SK-N-SH (cell line): ENCODE results near the gene SALL3. TPM values are rescaled to one million over a fixed set of nuclear protein-coding genes. Genes with fewer than 3 reads are reported as not detected.
"Not testable (repeated sequence)": the region's sequence is repeated elsewhere in the genome, so short reads cannot be mapped to it uniquely, and the experiment has no call there.

ENCODE experiments used
- CTCF ChIA-PET: fragments of 300-600, 350-600 bp; formaldehyde crosslinking; extraction: SDS; loops from one replicate; lab custom pipeline; 2021; lab: Yijun Ruan, JAX
- POLR2A ChIA-PET: fragments of 350-600 bp; sonication (Branson Sonifier 250); formaldehyde crosslinking; extraction: SDS; loops from one replicate; lab custom pipeline; 2020; ENCODE audit warnings: antibody characterized with exemption, inconsistent platforms; lab: Yijun Ruan, JAX
- DNase-seq: peaks from one replicate; pipeline ENCODE4 v3.0.0; 2012
- H2AFZ ChIP-seq: fragments of 200-600 bp; sonication (generic); 2 replicates; pipeline ENCODE4 v1.8.1; 2016; ENCODE audit warnings: antibody characterized with exemption, mild to moderate bottlenecking, low read depth
- H3F3A ChIP-seq: fragments of 200-600 bp; sonication (generic); replicated peaks from 2 replicates; pipeline ENCODE3; 2016; ENCODE audit warnings: antibody characterized with exemption, mild to moderate bottlenecking; ENCODE audit not compliant: insufficient read depth
- H3K27ac ChIP-seq, 2 experiments: fragments of 200-500 bp in 1 of 2; fragments of 200-600 bp in 1 of 2; sonication (Bioruptor generic) in 1 of 2; sonication (generic), shearing (Covaris generic) in 1 of 2; 2 replicates each; pipeline versions ENCODE4 v1.5.1 to v1.6.1; 2014 to 2016; ENCODE audit warnings: low read depth in 2 of 2, inconsistent platforms in 1 of 2, low read length in 1 of 2, mild to moderate bottlenecking in 1 of 2, mixed read lengths in 1 of 2
- H3K27me3 ChIP-seq: fragments of 200-600 bp; sonication (generic), shearing (Covaris generic); 2 replicates; pipeline ENCODE4 v1.6.1; 2016; ENCODE audit warnings: mixed run types; ENCODE audit not compliant: insufficient read depth
- H3K36me3 ChIP-seq, 2 experiments: fragments of 200-500 bp in 1 of 2; fragments of 200-600 bp in 1 of 2; sonication (Bioruptor generic) in 1 of 2; sonication (generic) in 1 of 2; replicated peaks in 1 of 2; 2 replicates each; pipeline versions ENCODE3 to v1.5.1; 2014 to 2016; ENCODE audit warnings: low read length in 1 of 2, mild to moderate bottlenecking in 1 of 2; ENCODE audit not compliant: insufficient read depth in 2 of 2, control insufficient read depth in 1 of 2
- H3K4me1 ChIP-seq, 2 experiments: fragments of 200-500 bp in 1 of 2; fragments of 200-600 bp in 1 of 2; sonication (Bioruptor generic) in 1 of 2; sonication (generic), shearing (Covaris generic) in 1 of 2; 2 replicates each; pipeline versions ENCODE4 v1.5.1 to v1.6.1; 2014 to 2016; ENCODE audit warnings: low read depth in 1 of 2, low read length in 1 of 2, mixed run types in 1 of 2; ENCODE audit not compliant: insufficient read depth in 2 of 2, control insufficient read depth in 1 of 2
- H3K4me2 ChIP-seq: fragments of 200-600 bp; sonication (generic), shearing (Covaris generic); 2 replicates; pipeline ENCODE4 v1.6.1; 2017; ENCODE audit warnings: mixed run types
- H3K4me3 ChIP-seq, 2 experiments: fragments of 200-500 bp in 1 of 2; fragments of 200-600 bp in 1 of 2; sonication (Bioruptor generic) in 1 of 2; sonication (generic), shearing (Covaris generic) in 1 of 2; 2 replicates each; pipeline versions ENCODE4 v1.5.1 to v1.8.1; 2014 to 2016; ENCODE audit warnings: low read depth in 2 of 2, inconsistent platforms in 1 of 2, low read length in 1 of 2, mild to moderate bottlenecking in 1 of 2, mixed read lengths in 1 of 2, moderate library complexity in 1 of 2
- H3K79me2 ChIP-seq: fragments of 200-600 bp; sonication (generic); 2 replicates; pipeline ENCODE4 v1.8.1; 2017; ENCODE audit warnings: mild to moderate bottlenecking; ENCODE audit not compliant: insufficient read depth
- H3K9ac ChIP-seq: fragments of 200-600 bp; sonication (generic); 2 replicates; pipeline ENCODE4 v1.6.1; 2017; ENCODE audit warnings: mixed run types
- H3K9me2 ChIP-seq: fragments of 200-600 bp; sonication (generic); 2 replicates; pipeline ENCODE4 v1.6.1; 2017; ENCODE audit warnings: mixed run types
- H3K9me3 ChIP-seq: fragments of 200-600 bp; sonication (generic); 2 replicates; pipeline ENCODE4 v1.6.1; 2017; ENCODE audit warnings: mixed run types, mild to moderate bottlenecking, moderate library complexity
- H4K20me1 ChIP-seq: fragments of 200-600 bp; sonication (generic); 2 replicates; pipeline ENCODE4 v1.6.1; 2017; ENCODE audit warnings: mild to moderate bottlenecking, mixed run types; ENCODE audit not compliant: insufficient read depth
- CHD2 ChIP-seq: fragments of 150-350 bp; IDR thresholded peaks from 2 replicates; pipeline ENCODE4 v1.6.1; 2018; ENCODE audit warnings: low read length; ENCODE audit not compliant: partially characterized antibody
- EZH2phosphoT487 ChIP-seq: fragments of 200-600 bp; sonication (generic); IDR thresholded peaks from 2 replicates; pipeline ENCODE4 v1.6.1; 2017; ENCODE audit warnings: low read depth, mixed run types, mild to moderate bottlenecking, antibody characterized with exemption, moderate library complexity, borderline replicate concordance
- FOXM1 ChIP-seq: IDR thresholded peaks from 2 replicates; pipeline ENCODE4 v1.4.0; 2012; ENCODE audit warnings: low read depth, mild to moderate bottlenecking
- NFIC ChIP-seq: IDR thresholded peaks from 2 replicates; pipeline ENCODE4 v1.4.0; 2012; ENCODE audit warnings: borderline replicate concordance
- NRF1 ChIP-seq: IDR thresholded peaks from 2 replicates; pipeline ENCODE4 v1.6.1; 2012; ENCODE audit warnings: low read depth, mild to moderate bottlenecking, low read length
- POLR2AphosphoS5 ChIP-seq: IDR thresholded peaks from 2 replicates; pipeline ENCODE4 v1.6.1; 2012; ENCODE audit warnings: low read depth, low read length
- RFX5 ChIP-seq: IDR thresholded peaks from 2 replicates; pipeline ENCODE4 v1.6.1; 2012; ENCODE audit warnings: mild to moderate bottlenecking, improper control_type of control experiment, low read length
- RXRA ChIP-seq: IDR thresholded peaks from 2 replicates; pipeline ENCODE4 v1.4.0; 2012; ENCODE audit warnings: low read depth, mild to moderate bottlenecking, borderline replicate concordance
- TEAD4 ChIP-seq: IDR thresholded peaks from 2 replicates; pipeline ENCODE4 v1.4.0; 2012; ENCODE audit warnings: mild to moderate bottlenecking, borderline replicate concordance; ENCODE audit not compliant: insufficient read depth
- whole genome bisulfite sequencing: methylation state at CpG from one replicate; pipeline ENCODE4 v1.1.6; 2017; ENCODE audit warnings: low lambda C conversion rate; 5-methylcytosine and 5-hydroxymethylcytosine counted together
- polyA plus RNA-seq, 3 experiments: library from polyadenylated mRNA; depleted of rRNA; stranded (reverse); fragments of >200 nt; gene quantifications; 2 replicates each; pipeline ENCODE4 v1.2.3, GENCODE V29; 2012
- TF ChIP-seq, protein P1 (sequence below): fragments of 150-350 bp; IDR thresholded peaks from 2 replicates; pipeline ENCODE4 v1.6.1; 2017; ENCODE audit warnings: antibody characterized with exemption, low read length, low read depth, borderline replicate concordance
- TF ChIP-seq, protein P2 (sequence below): IDR thresholded peaks from 2 replicates; pipeline ENCODE4; 2012
- TF ChIP-seq, protein P3 (sequence below): fragments of 200-600 bp; sonication (generic); IDR thresholded peaks from 2 replicates; pipeline ENCODE4 v1.6.1; 2017; ENCODE audit warnings: antibody characterized with exemption, mild to moderate bottlenecking, moderate library complexity

SALL3 gene
- polyA plus RNA-seq, 1 of the 3 experiments (the other 2 are of a cell fraction): not detected

DNA sequence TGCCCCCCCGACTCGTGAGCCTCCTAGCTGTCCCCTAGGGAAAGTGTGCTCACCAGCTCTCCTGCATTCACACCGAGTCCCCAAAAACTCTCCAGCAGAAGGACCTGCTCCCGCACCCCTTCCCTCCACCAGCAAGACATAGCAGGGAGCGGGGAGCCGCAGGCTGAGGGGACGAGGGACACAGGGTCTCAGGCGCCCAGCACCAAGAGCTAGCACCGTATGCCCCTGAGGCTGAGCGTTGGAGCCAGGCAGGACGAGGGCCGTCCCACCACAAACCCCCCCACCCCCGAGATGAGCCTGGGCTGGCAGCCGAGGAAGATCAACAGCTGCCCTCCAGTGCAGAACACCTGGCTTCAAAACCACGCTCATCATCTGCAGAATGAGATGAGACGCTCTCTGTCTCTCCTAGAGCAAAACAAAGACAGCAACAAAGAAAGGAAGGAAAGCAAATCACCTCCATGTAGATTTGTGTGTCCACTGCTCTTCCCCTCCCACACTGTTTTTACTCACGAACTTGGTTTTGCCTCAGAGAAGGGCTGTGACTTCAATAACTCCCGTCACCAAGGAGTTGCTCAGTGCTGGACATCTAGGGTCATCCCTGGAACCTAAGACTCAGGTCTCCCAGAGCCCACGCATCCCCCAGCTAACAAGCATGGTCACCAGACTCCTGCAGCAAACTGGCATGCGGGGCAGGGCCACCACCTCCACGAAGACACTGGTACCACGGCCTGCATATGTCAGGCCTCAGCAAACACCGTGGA, 39.7 kb upstream of the SALL3 start (continued):
- no peak for TF ChIP-seq CHD2
- TF ChIP-seq, protein P1, sequence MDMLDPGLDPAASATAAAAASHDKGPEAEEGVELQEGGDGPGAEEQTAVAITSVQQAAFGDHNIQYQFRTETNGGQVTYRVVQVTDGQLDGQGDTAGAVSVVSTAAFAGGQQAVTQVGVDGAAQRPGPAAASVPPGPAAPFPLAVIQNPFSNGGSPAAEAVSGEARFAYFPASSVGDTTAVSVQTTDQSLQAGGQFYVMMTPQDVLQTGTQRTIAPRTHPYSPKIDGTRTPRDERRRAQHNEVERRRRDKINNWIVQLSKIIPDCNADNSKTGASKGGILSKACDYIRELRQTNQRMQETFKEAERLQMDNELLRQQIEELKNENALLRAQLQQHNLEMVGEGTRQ: no peak
- TF ChIP-seq, protein P2, sequence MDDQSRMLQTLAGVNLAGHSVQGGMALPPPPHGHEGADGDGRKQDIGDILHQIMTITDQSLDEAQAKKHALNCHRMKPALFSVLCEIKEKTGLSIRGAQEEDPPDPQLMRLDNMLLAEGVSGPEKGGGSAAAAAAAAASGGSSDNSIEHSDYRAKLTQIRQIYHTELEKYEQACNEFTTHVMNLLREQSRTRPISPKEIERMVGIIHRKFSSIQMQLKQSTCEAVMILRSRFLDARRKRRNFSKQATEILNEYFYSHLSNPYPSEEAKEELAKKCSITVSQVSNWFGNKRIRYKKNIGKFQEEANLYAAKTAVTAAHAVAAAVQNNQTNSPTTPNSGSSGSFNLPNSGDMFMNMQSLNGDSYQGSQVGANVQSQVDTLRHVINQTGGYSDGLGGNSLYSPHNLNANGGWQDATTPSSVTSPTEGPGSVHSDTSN: no peak

DNA sequence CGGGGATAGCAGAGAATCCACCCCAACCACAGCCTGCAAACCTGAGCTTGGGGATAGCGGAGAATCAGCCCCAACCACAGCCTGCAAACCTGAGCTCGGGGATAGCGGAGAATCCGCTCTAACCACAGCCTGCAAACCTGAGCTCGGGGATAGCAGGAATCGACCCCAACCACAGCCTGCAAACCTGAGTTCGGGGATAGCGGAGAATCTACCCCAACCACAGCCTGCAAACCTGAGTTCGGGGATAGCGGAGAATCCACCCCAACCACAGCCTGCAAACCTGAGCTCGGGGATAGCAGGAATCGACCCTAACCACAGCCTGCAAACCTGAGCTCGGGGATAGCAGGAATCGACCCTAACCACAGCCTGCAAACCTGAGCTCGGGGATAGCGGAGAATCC, 37.4 kb upstream of the SALL3 start:
- DNase-seq, H3K9me2 ChIP-seq, H3K4me1 ChIP-seq, H3K9ac ChIP-seq, H2AFZ ChIP-seq, H3F3A ChIP-seq, H3K4me3 ChIP-seq, H3K4me2 ChIP-seq, H3K79me2 ChIP-seq, POLR2A ChIA-PET, H3K27ac ChIP-seq, H3K9me3 ChIP-seq, H3K36me3 ChIP-seq, H4K20me1 ChIP-seq: not testable (repeated sequence)
- H3K27me3 ChIP-seq: peaks cover 77% of the 10 kb centered on the region
- 11% methylated on average over 10 of the region's 17 CpGs for WGBS
- CTCF ChIA-PET: interaction anchor here (0.7 kb wide), 1 partner anchor 1971 kb away, joined by 3 read pairs; no protein-coding TSS in a partner anchor

DNA sequence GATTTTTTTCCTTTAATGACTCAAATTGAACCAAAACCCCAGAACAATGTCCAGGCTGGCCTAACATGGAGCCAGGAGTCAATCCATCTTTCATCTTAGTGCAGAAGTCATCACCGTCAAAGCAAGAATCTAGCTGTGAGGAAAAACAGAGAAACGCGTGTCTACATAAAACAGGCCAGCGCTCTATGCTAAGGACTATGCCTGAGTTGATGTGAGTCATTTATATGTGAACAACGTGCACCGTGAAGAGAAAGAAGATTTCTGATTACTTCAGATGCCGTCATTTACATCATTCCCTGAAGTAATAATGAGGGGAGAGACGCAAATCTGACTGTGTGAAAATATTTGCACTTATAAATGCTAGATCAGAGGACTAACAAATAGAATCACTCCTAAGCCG, 34.0 kb upstream of the SALL3 start:
- 8% methylated on average over 9 of the region's 9 CpGs for WGBS
- Histone ChIP-seq H4K20me1 (no peaks in the 10 kb centered on the region), H3F3A (no peaks in the 10 kb centered on the region), H3K27me3 (peaks cover 68% of the 10 kb centered on the region)
- POLR2A ChIA-PET: no interaction called here
- TF ChIP-seq TEAD4: no peak
- TF ChIP-seq EZH2phosphoT487: no peak
- no peak for TF ChIP-seq NRF1
- TF ChIP-seq POLR2AphosphoS5: no peak
- TF ChIP-seq FOXM1: no peak
- no peak for TF ChIP-seq RXRA
- TF ChIP-seq NFIC: no peak
- TF ChIP-seq, protein P3, sequence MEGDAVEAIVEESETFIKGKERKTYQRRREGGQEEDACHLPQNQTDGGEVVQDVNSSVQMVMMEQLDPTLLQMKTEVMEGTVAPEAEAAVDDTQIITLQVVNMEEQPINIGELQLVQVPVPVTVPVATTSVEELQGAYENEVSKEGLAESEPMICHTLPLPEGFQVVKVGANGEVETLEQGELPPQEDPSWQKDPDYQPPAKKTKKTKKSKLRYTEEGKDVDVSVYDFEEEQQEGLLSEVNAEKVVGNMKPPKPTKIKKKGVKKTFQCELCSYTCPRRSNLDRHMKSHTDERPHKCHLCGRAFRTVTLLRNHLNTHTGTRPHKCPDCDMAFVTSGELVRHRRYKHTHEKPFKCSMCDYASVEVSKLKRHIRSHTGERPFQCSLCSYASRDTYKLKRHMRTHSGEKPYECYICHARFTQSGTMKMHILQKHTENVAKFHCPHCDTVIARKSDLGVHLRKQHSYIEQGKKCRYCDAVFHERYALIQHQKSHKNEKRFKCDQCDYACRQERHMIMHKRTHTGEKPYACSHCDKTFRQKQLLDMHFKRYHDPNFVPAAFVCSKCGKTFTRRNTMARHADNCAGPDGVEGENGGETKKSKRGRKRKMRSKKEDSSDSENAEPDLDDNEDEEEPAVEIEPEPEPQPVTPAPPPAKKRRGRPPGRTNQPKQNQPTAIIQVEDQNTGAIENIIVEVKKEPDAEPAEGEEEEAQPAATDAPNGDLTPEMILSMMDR: no peak
- no peak for TF ChIP-seq RFX5
- TF ChIP-seq, all 33 proteins: peak for 0
- CTCF ChIA-PET: no interaction called here
- Histone ChIP-seq H3K9me3 (no peaks in the 10 kb centered on the region), H2AFZ (no peak overlapping the region), H3K27ac (no peak overlapping the region), H3K9me2 (no peaks in the 10 kb centered on the region), H3K4me2 (no peak overlapping the region), H3K4me1 (no peaks in the 10 kb centered on the region), H3K4me3 (no peak overlapping the region), H3K9ac (no peak overlapping the region), H3K36me3 (no peaks in the 10 kb centered on the region), H3K79me2 (no peaks in the 10 kb centered on the region)
- no peak for DNase-seq
